HCT116 (cell line): ENCODE data around the gene SRP9. TPM values are rescaled to one million over a fixed set of nuclear protein-coding genes. Genes with fewer than 3 reads are reported as not detected.

Experiments used
- ATAC-seq: fragments of 200-7000 bp; cut with Tn5 transposase; 2 replicates; pipeline ENCODE4 v1.9.1; 2020; ENCODE audit warnings: mild to moderate bottlenecking, moderate library complexity
- BruUV-seq: library from RNA; stranded (reverse); fragments of 400-500 nt; replicated peaks from 2 replicates; lab custom pipeline; 2021; lab: Mats Ljungman, UMichigan
- CTCF ChIA-PET: fragments of 300-600 bp; sonication (Branson Sonifier 250); formaldehyde crosslinking; loops from one replicate; lab custom pipeline; 2021; ENCODE audit warnings: antibody characterized with exemption; lab: Charles Lee
- POLR2A ChIA-PET: fragments of 300-600, 350-600 bp; sonication (Branson Sonifier 250); formaldehyde crosslinking; loops from one replicate; lab custom pipeline; 2021; ENCODE audit warnings: antibody characterized with exemption; lab: Charles Lee
- RAD21 ChIA-PET, 2 experiments: fragments of 300-600 bp; sonication (Branson Sonifier 250); formaldehyde crosslinking; loops; one replicate each; lab custom pipeline; 2023; ENCODE audit warnings: low total read pairs in 2 of 2; ENCODE audit not compliant: uncharacterized antibody in 2 of 2, unreplicated experiment in 2 of 2, low non-redundant PET in 1 of 2; lab: Charles Lee
- DNase-seq: peaks from one replicate; pipeline ENCODE4 v3.0.0-alpha.2; 2010; ENCODE audit warnings: low read depth, low spot score
- H2AFZ ChIP-seq: fragments of 200-600 bp; shearing (Covaris generic), sonication (generic); 2 replicates; pipeline ENCODE4 v1.6.1; 2017; ENCODE audit warnings: low read depth, mixed run types, mixed read lengths, antibody characterized with exemption, low read length; ENCODE audit not compliant: poor library complexity, severe bottlenecking
- H3K27ac ChIP-seq: 2 replicates; pipeline ENCODE4 v1.5.1; 2012; ENCODE audit warnings: low read depth, low read length
- H3K27me3 ChIP-seq: fragments of 200-600 bp; sonication (generic); 2 replicates; pipeline ENCODE4 v1.6.1; 2016; ENCODE audit warnings: mixed run types, low read length, mixed read lengths; ENCODE audit not compliant: insufficient read depth
- H3K36me3 ChIP-seq, 2 experiments: fragments of 200-500 bp in 1 of 2; fragments of 200-600 bp in 1 of 2; sonication (Bioruptor generic) in 1 of 2; sonication (generic) in 1 of 2; 2 replicates each; pipeline versions ENCODE4 v1.5.1 to v1.6.1; 2014 to 2016; ENCODE audit warnings: low read length in 2 of 2, inconsistent platforms in 1 of 2, mixed read lengths in 1 of 2, mixed run types in 1 of 2; ENCODE audit not compliant: insufficient read depth in 2 of 2, control insufficient read depth in 1 of 2
- H3K4me1 ChIP-seq, 2 experiments: fragments of 200-600 bp in 1 of 2; sonication (generic) in 1 of 2; 2 replicates each; pipeline versions ENCODE4 v1.5.1 to v1.6.1; 2012 to 2017; ENCODE audit warnings: low read length in 2 of 2, inconsistent platforms in 1 of 2, mild to moderate bottlenecking in 1 of 2, mixed read lengths in 1 of 2, mixed run types in 1 of 2, moderate library complexity in 1 of 2; ENCODE audit not compliant: insufficient read depth in 2 of 2, control insufficient read depth in 1 of 2
- H3K4me2 ChIP-seq: fragments of 200-600 bp; sonication (generic); 2 replicates; pipeline ENCODE4 v1.6.1; 2017; ENCODE audit warnings: mixed run types, low read length, mixed read lengths
- H3K4me3 ChIP-seq, 2 experiments: fragments of 200-600 bp in 1 of 2; sonication (generic) in 1 of 2; replicated peaks in 1 of 2; 2 replicates each; pipeline ENCODE4 v1.5.1; 2011 to 2016; ENCODE audit warnings: low read length in 2 of 2, control low read depth in 1 of 2, low read depth in 1 of 2, mild to moderate bottlenecking in 1 of 2, mixed read lengths in 1 of 2, mixed run types in 1 of 2
- H3K79me2 ChIP-seq: fragments of 200-600 bp; sonication (generic); 2 replicates; pipeline ENCODE4 v1.6.1; 2017; ENCODE audit warnings: mild to moderate bottlenecking, mixed run types, low read length, moderate library complexity, mixed read lengths; ENCODE audit not compliant: insufficient read depth
- H3K9ac ChIP-seq: fragments of 200-600 bp; sonication (generic); 2 replicates; pipeline ENCODE4 v1.6.1; 2016; ENCODE audit warnings: low read length, mixed read lengths
- H3K9me2 ChIP-seq: fragments of 200-600 bp; sonication (generic), shearing (Covaris generic); 2 replicates; pipeline ENCODE4 v1.6.1; 2017; ENCODE audit warnings: mixed run types, mild to moderate bottlenecking, moderate library complexity; ENCODE audit not compliant: insufficient read depth
- H3K9me3 ChIP-seq, 2 experiments: fragments of 200-500 bp in 1 of 2; fragments of 200-600 bp in 1 of 2; sonication (Bioruptor generic) in 1 of 2; sonication (generic) in 1 of 2; 2 replicates each; pipeline ENCODE4 v1.6.1; 2014 to 2017; ENCODE audit warnings: low read length in 2 of 2, mixed read lengths in 2 of 2, inconsistent platforms in 1 of 2, low read depth in 1 of 2, mild to moderate bottlenecking in 1 of 2, mixed run types in 1 of 2, moderate library complexity in 1 of 2; ENCODE audit not compliant: control insufficient read depth in 1 of 2, insufficient read depth in 1 of 2
- H4K20me1 ChIP-seq: fragments of 200-600 bp; sonication (generic), shearing (Covaris generic); 2 replicates; pipeline ENCODE4 v1.6.1; 2017; ENCODE audit warnings: mixed run types, mild to moderate bottlenecking, moderate library complexity; ENCODE audit not compliant: insufficient read depth
- CEBPB ChIP-seq: IDR thresholded peaks from 2 replicates; pipeline ENCODE4 v1.6.1; 2012; ENCODE audit warnings: low read depth
- EGR1 ChIP-seq: IDR thresholded peaks from 2 replicates; pipeline ENCODE4 v1.6.1; 2012; ENCODE audit warnings: low read depth
- YY1 ChIP-seq: IDR thresholded peaks from 2 replicates; pipeline ENCODE4 v1.6.1; 2011; ENCODE audit warnings: low read length, low read depth, moderate library complexity, mild to moderate bottlenecking; ENCODE audit not compliant: insufficient replicate concordance; ENCODE audit errors: extremely low read depth
- intact Hi-C: fragments of 100-400 bp; cut with micrococcal nuclease; formaldehyde crosslinking; loops from 2 replicates; pipeline ENCODE4 v1.10.0; 2022
- total RNA-seq: library from RNA; stranded (reverse); gene quantifications from one replicate; pipeline ENCODE4 v1.2.1, GENCODE V29; 2021; ENCODE audit not compliant: unreplicated experiment
- TF ChIP-seq, protein P1 (sequence below): IDR thresholded peaks from 2 replicates; pipeline ENCODE4 v1.6.1; 2012; ENCODE audit warnings: low read depth
- TF ChIP-seq, protein P2 (sequence below), 3 experiments: fragments of 200-600 bp in 1 of 3; sonication (generic) in 1 of 3; IDR thresholded peaks in 2 of 3; conservative IDR thresholded peaks in 1 of 3; 2 replicates each; pipeline ENCODE4 v1.5.1; 2012 to 2017; ENCODE audit warnings: low read depth in 2 of 3, low read length in 2 of 3, antibody characterized with exemption in 1 of 3, borderline replicate concordance in 1 of 3, control low read depth in 1 of 3, mild to moderate bottlenecking in 1 of 3, mixed read lengths in 1 of 3, mixed run types in 1 of 3, moderate library complexity in 1 of 3; ENCODE audit not compliant: insufficient read depth in 1 of 3

Gene SRP9
- total RNA-seq, 1 experiment from 2014 or later: 220 TPM

DNA sequence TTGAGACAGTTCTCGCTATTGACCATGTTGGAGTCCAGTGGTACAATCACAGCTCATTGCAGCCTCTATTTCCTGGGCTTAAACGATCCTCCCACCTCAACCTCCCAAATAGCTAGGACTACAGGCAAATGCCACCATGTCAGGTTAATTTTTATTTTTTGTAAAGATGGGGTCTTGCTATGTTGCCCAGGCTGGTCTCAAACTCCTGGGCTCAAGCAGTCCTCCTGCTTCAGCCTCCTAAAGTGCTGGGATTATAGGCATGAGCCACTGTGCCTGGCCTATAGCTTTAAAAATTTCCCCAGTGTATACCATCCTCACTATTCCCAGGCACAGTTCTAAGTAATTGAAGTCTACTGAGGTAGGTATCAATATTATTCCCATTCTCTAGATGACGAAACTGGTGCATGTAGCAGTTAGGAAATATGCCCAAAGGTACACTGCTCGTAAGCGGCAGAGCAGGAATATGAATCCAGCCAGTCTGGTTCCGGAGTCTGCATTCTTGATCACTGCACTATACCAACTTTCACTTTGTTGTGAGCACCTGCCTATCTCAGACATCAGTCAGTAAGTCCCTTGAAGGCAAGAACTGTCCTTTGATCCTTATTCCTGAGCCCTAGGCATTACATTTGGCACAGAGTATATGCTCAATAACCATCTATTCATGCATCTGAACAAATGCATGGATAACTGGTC is 11.5 kb upstream of the SRP9 start:
- H3K27ac ChIP-seq: no peak overlapping the region
- H3K9me3 ChIP-seq: no peaks in the 10 kb centered on the region
- DNase-seq (no peak), ATAC-seq (no peak)
- no peaks in the 10 kb centered on the region for H4K20me1 ChIP-seq
- peaks cover 12 to 16% of the 10 kb centered on the region in 2 experiments; a peak in 2 of 4 replicates for H3K4me1 ChIP-seq
- ChIA-PET CTCF (no interaction called here), RAD21 (no interaction called here), POLR2A (no interaction called here)
- H3K4me3 ChIP-seq: no peak overlapping the region
- no peaks in the 10 kb centered on the region for H3K27me3 ChIP-seq
- no peaks in the 10 kb centered on the region for H3K79me2 ChIP-seq
- no TSS peak for BruUV-seq
- intact Hi-C loops: no loop called here
- H3K36me3 ChIP-seq: no peaks in the 10 kb centered on the region
- no peaks in the 10 kb centered on the region for H3K9me2 ChIP-seq
- no peak overlapping the region for H2AFZ ChIP-seq
- no peak overlapping the region for H3K4me2 ChIP-seq
- no peak overlapping the region for H3K9ac ChIP-seq
- TF ChIP-seq, protein P1, sequence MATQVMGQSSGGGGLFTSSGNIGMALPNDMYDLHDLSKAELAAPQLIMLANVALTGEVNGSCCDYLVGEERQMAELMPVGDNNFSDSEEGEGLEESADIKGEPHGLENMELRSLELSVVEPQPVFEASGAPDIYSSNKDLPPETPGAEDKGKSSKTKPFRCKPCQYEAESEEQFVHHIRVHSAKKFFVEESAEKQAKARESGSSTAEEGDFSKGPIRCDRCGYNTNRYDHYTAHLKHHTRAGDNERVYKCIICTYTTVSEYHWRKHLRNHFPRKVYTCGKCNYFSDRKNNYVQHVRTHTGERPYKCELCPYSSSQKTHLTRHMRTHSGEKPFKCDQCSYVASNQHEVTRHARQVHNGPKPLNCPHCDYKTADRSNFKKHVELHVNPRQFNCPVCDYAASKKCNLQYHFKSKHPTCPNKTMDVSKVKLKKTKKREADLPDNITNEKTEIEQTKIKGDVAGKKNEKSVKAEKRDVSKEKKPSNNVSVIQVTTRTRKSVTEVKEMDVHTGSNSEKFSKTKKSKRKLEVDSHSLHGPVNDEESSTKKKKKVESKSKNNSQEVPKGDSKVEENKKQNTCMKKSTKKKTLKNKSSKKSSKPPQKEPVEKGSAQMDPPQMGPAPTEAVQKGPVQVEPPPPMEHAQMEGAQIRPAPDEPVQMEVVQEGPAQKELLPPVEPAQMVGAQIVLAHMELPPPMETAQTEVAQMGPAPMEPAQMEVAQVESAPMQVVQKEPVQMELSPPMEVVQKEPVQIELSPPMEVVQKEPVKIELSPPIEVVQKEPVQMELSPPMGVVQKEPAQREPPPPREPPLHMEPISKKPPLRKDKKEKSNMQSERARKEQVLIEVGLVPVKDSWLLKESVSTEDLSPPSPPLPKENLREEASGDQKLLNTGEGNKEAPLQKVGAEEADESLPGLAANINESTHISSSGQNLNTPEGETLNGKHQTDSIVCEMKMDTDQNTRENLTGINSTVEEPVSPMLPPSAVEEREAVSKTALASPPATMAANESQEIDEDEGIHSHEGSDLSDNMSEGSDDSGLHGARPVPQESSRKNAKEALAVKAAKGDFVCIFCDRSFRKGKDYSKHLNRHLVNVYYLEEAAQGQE: no peak
- TF ChIP-seq CEBPB (no peak), YY1 (no peak), EGR1 (no peak)
- TF ChIP-seq, protein P2, sequence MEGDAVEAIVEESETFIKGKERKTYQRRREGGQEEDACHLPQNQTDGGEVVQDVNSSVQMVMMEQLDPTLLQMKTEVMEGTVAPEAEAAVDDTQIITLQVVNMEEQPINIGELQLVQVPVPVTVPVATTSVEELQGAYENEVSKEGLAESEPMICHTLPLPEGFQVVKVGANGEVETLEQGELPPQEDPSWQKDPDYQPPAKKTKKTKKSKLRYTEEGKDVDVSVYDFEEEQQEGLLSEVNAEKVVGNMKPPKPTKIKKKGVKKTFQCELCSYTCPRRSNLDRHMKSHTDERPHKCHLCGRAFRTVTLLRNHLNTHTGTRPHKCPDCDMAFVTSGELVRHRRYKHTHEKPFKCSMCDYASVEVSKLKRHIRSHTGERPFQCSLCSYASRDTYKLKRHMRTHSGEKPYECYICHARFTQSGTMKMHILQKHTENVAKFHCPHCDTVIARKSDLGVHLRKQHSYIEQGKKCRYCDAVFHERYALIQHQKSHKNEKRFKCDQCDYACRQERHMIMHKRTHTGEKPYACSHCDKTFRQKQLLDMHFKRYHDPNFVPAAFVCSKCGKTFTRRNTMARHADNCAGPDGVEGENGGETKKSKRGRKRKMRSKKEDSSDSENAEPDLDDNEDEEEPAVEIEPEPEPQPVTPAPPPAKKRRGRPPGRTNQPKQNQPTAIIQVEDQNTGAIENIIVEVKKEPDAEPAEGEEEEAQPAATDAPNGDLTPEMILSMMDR (IDR thresholded peaks at IDR 0.05 in 2 of 3, conservative IDR thresholded peaks at IDR 0.05 in 1 of 3; ENCODE audit: borderline replicate concordance in 1 of 3, insufficient read depth in 1 of 3, low read depth in 2 of 3, low read length in 2 of 3): no peak
